ENCODE data around the gene ETV1. TPM values are rescaled to one million over a fixed set of nuclear protein-coding genes. Genes with fewer than 3 reads are reported as not detected.

ETV1 gene
- total RNA-seq, 3 donors from 2014 or later = 3.2 to 10.1 (median 5.6) TPM

GRCh38 chr7:13907831-13908230, 81.6 kb downstream of the ETV1 start:
- intact Hi-C loops (cut with DNase I; ENCODE audit: low total_unique reads) = no loop called here
- no peak for DNase-seq (ENCODE audit: low spot score in 2 of 2)
- H3K4me1 ChIP-seq = no peaks in the 10 kb centered on the region
- peaks cover 4% of the 10 kb centered on the region for H3K36me3 ChIP-seq
- TF ChIP-seq CTCF (IDR thresholded peaks at IDR 0.05) = no peak
- no peak for TF ChIP-seq POLR2AphosphoS5 (IDR thresholded peaks at IDR 0.05)
- TF ChIP-seq POLR2A (IDR thresholded peaks at IDR 0.05) = no peak
- no peak overlapping the region for H3K4me3 ChIP-seq
- H3K27me3 ChIP-seq = no peaks in the 10 kb centered on the region
- no peaks in the 10 kb centered on the region for H3K9me3 ChIP-seq
- H3K27ac ChIP-seq = no peak overlapping the region

DNA sequence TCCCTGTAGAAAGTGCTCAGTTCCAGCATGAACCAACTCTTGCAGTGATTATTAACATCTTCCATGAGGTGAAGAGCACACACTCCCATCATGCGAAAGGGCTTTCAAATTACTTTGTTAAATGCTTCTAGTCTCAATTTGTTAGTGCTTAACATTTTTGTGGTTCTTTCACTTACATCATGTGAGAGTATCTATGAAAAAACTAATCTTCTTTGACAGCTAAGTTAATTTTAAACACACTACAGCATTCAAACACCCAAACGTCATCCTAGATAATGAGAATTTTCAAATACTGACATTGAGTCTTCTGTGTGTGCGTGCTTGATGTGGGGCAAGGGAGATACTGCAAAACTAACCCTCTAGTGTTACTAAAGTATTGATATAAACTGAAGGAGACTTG, 84.8 kb downstream of the ETV1 start:
- no peak for DNase-seq (ENCODE audit: low spot score in 2 of 2)
- H3K4me1 ChIP-seq = no peaks in the 10 kb centered on the region
- H3K27me3 ChIP-seq = no peaks in the 10 kb centered on the region
- H3K9me3 ChIP-seq = no peaks in the 10 kb centered on the region
- H3K4me3 ChIP-seq = no peak overlapping the region
- no peak overlapping the region for H3K27ac ChIP-seq
- TF ChIP-seq CTCF (IDR thresholded peaks at IDR 0.05) (no peak), POLR2AphosphoS5 (IDR thresholded peaks at IDR 0.05) (no peak), POLR2A (IDR thresholded peaks at IDR 0.05) (no peak)
- H3K36me3 ChIP-seq = peaks cover 4% of the 10 kb centered on the region
- intact Hi-C loops (cut with DNase I; ENCODE audit: low total_unique reads) = loop anchor here (5.0 kb wide), 1 partner anchor 1232 kb away; no protein-coding TSS in a partner anchor

DNA sequence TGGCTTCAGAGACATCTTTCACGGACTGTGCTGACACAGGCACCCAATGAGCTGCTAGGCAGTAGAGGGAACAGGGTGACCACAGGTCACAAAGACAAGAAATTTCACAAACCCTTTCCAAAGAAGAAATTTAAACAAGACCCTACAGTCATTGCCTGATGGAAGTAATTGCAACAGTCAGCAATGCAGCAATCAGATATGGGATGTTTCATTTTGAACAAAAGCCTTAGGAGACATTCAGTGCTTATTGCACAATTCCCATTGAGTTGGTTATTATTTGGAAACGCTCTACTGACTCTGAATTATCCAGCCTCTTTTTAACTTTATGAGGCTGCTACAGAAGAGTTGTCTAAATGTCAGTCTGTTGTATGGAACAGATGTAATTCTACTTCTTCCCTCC, 85.5 kb downstream of the ETV1 start:
- Histone ChIP-seq H3K4me3 (no peak overlapping the region), H3K27me3 (no peaks in the 10 kb centered on the region), H3K9me3 (no peaks in the 10 kb centered on the region), H3K4me1 (no peaks in the 10 kb centered on the region), H3K27ac (no peak overlapping the region), H3K36me3 (peaks cover 4% of the 10 kb centered on the region)
- TF ChIP-seq POLR2A (IDR thresholded peaks at IDR 0.05) (no peak), POLR2AphosphoS5 (IDR thresholded peaks at IDR 0.05) (no peak), CTCF (IDR thresholded peaks at IDR 0.05) (no peak)
- DNase-seq (ENCODE audit: low spot score in 2 of 2) = no peak
- intact Hi-C loops (cut with DNase I; ENCODE audit: low total_unique reads) = loop anchor here (5.0 kb wide), 1 partner anchor 1232 kb away; no protein-coding TSS in a partner anchor

DNA sequence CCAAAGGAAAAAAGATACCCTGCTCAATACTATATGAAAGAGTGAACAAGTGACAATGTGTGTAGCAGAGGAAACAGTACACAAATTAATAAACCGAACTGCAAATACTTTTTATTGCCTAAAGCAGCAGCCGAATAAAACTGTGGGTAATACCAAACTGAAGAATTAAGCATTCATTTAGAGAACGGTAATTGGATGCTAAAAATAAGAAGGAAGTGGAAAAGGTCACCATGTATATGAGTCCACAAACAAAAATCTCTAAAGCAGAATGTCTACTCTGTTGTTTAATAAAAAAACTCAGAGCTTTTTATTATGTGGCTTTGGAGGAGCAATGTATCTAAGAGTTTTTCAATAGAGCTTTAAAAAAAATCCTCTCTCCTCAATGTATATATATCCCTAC, 87.9 kb downstream of the ETV1 start:
- TF ChIP-seq POLR2AphosphoS5 (IDR thresholded peaks at IDR 0.05) (no peak), POLR2A (IDR thresholded peaks at IDR 0.05) (no peak), CTCF (IDR thresholded peaks at IDR 0.05) (no peak)

GRCh38 chr7:13898957-13899670, 90.4 kb downstream of the ETV1 start:
- Histone ChIP-seq H3K4me3 (no peak overlapping the region), H3K36me3 (no peaks in the 10 kb centered on the region), H3K4me1 (no peaks in the 10 kb centered on the region), H3K27me3 (no peaks in the 10 kb centered on the region), H3K27ac (no peak overlapping the region), H3K9me3 (no peaks in the 10 kb centered on the region)
- TF ChIP-seq CTCF (IDR thresholded peaks at IDR 0.05) (no peak), POLR2AphosphoS5 (IDR thresholded peaks at IDR 0.05) (no peak), POLR2A (IDR thresholded peaks at IDR 0.05) (no peak)
- intact Hi-C loops (cut with DNase I; ENCODE audit: low total_unique reads) = no loop called here
- no peak for DNase-seq (ENCODE audit: low spot score in 2 of 2)

More for the DNA sequence above, 87.9 kb downstream of the ETV1 start:
- H3K27me3 ChIP-seq = no peaks in the 10 kb centered on the region
- no peak overlapping the region for H3K27ac ChIP-seq
- DNase-seq (ENCODE audit: low spot score in 2 of 2) = no peak
- no peaks in the 10 kb centered on the region for H3K9me3 ChIP-seq
- no peaks in the 10 kb centered on the region for H3K4me1 ChIP-seq
- no peak overlapping the region for H3K4me3 ChIP-seq
- intact Hi-C loops (cut with DNase I; ENCODE audit: low total_unique reads) = loop anchor here (1.0 to 5.0 kb wide), 2 partner anchors 8 to 1229 kb away; no protein-coding TSS in a partner anchor
- peaks cover 4% of the 10 kb centered on the region for H3K36me3 ChIP-seq

Measured in breast epithelium (tissue), 4 donors.